HepG2 (cell line): ENCODE results near the gene LAMB4. TPM values are rescaled to one million over a fixed set of nuclear protein-coding genes. Genes with fewer than 3 reads are reported as not detected.

Experiments
- AGO2 ChIP-seq: fragments of 200-400 bp; formaldehyde crosslinking; optimal IDR thresholded peaks from 2 replicates; pipeline ENCODE3; 2017; ENCODE audit warnings: mild to moderate bottlenecking, low read depth, low read length, moderate library complexity
- BATF2 ChIP-seq: sonication (generic); formaldehyde crosslinking; IDR thresholded peaks from 2 replicates; pipeline ENCODE4 v1.8.0; 2022; ENCODE audit warnings: mild to moderate bottlenecking, missing genetic modification reagents, moderate library complexity
- GZF1 ChIP-seq: sonication (generic); formaldehyde crosslinking; IDR thresholded peaks from 2 replicates; pipeline ENCODE4 v1.5.1; 2020; ENCODE audit warnings: mild to moderate bottlenecking, missing genetic modification reagents
- HHEX ChIP-seq: IDR thresholded peaks from 2 replicates; pipeline ENCODE4 v1.6.1; 2016; ENCODE audit warnings: control low read depth
- HNRNPLL ChIP-seq: fragments of 200-400 bp; formaldehyde crosslinking; IDR thresholded peaks from 2 replicates; pipeline ENCODE4 v1.6.1; 2017; ENCODE audit warnings: mild to moderate bottlenecking, low read depth, low read length; ENCODE audit not compliant: poor library complexity, severe bottlenecking
- IKZF1 ChIP-seq: fragments of 450-650 bp; IDR thresholded peaks from 2 replicates; pipeline ENCODE4 v1.7.1; 2016
- KLF9 ChIP-seq: IDR thresholded peaks from 2 replicates; pipeline ENCODE4 v1.6.1; 2016; ENCODE audit warnings: low read depth
- MAFG ChIP-seq: sonication (generic); formaldehyde crosslinking; IDR thresholded peaks from 2 replicates; pipeline ENCODE4 v1.5.1; 2020; ENCODE audit warnings: mild to moderate bottlenecking, missing genetic modification reagents
- NFE2 ChIP-seq: sonication (generic); formaldehyde crosslinking; IDR thresholded peaks from 2 replicates; pipeline ENCODE4 v1.4.0; 2020; ENCODE audit warnings: missing genetic modification reagents
- NPAS2 ChIP-seq: sonication (generic); formaldehyde crosslinking; IDR thresholded peaks from 2 replicates; pipeline ENCODE4 v1.8.0; 2022; ENCODE audit warnings: mild to moderate bottlenecking, missing genetic modification reagents, borderline replicate concordance
- NR2F6 ChIP-seq, 2 experiments: IDR thresholded peaks; 2 replicates each; pipeline ENCODE4 v1.6.1; 2016; ENCODE audit warnings: antibody characterized with exemption in 1 of 2, mild to moderate bottlenecking in 1 of 2
- PTBP1 ChIP-seq: fragments of 200-400 bp; formaldehyde crosslinking; IDR thresholded peaks from 2 replicates; pipeline ENCODE4 v1.6.1; 2018; ENCODE audit warnings: low read length, low read depth; ENCODE audit not compliant: poor library complexity, severe bottlenecking
- TAF1 ChIP-seq: sonication (generic); formaldehyde crosslinking; IDR thresholded peaks from 2 replicates; pipeline ENCODE4 v1.4.0; 2020; ENCODE audit warnings: missing genetic modification reagents
- THAP7 ChIP-seq: sonication (generic); formaldehyde crosslinking; IDR thresholded peaks from 2 replicates; pipeline ENCODE4 v1.8.1; 2023; ENCODE audit warnings: mild to moderate bottlenecking, missing genetic modification reagents
- U2AF2 ChIP-seq: fragments of 200-400 bp; formaldehyde crosslinking; IDR thresholded peaks from 2 replicates; pipeline ENCODE4 v1.6.1; 2017; ENCODE audit warnings: low read depth, mild to moderate bottlenecking, low read length
- ZBTB34 ChIP-seq: sonication (generic); formaldehyde crosslinking; IDR thresholded peaks from 2 replicates; pipeline ENCODE4 v1.8.0; 2022; ENCODE audit warnings: mild to moderate bottlenecking, missing genetic modification reagents
- ZBTB39 ChIP-seq: sonication (generic); formaldehyde crosslinking; IDR thresholded peaks from 2 replicates; pipeline ENCODE4 v1.5.0; 2020; ENCODE audit warnings: missing genetic modification reagents
- ZNF260 ChIP-seq: sonication (generic); formaldehyde crosslinking; IDR thresholded peaks from 2 replicates; pipeline ENCODE4 v1.4.0; 2020; ENCODE audit warnings: missing genetic modification reagents, low read depth, mild to moderate bottlenecking, borderline replicate concordance
- ZNF609 ChIP-seq: sonication (generic); formaldehyde crosslinking; IDR thresholded peaks from 2 replicates; pipeline ENCODE4 v1.4.0; 2020; ENCODE audit warnings: mild to moderate bottlenecking, missing genetic modification reagents, borderline replicate concordance
- polyA plus RNA-seq, 8 experiments: library from polyadenylated mRNA; depleted of rRNA in 3 of 8; stranded (reverse) in 7 of 8; unstranded in 1 of 8; fragments of >200 nt; fragmentation: Illumina TruSeq in 4 of 8; extraction: Trizol in 4 of 8; gene quantifications; 2 replicates each; pipeline versions ENCODE4 v1.2.1 to v1.2.3, GENCODE V29; 2011 to 2016; ENCODE audit warnings: low read depth in 4 of 8, missing spikeins in 1 of 8, mixed read lengths in 1 of 8; ENCODE audit not compliant: insufficient read depth in 1 of 8
- total RNA-seq, 5 experiments: library from RNA; depleted of rRNA; stranded (reverse); fragments of >200 nt; fragmentation: Illumina TruSeq; extraction: Trizol; gene quantifications; 2 replicates each; pipeline ENCODE4 v1.2.3, GENCODE V29; 2016; ENCODE audit warnings: low read depth in 1 of 5

Gene LAMB4
- total and polyA plus RNA-seq, 2 of the 13 experiments (the other 11 are each of a cell fraction or from before 2014, with no cell fraction given): 0.05 TPM; not detected in 1

GRCh38 chr7:108012499-108013430, 117.4 kb downstream of the LAMB4 start (continued):
- TF ChIP-seq ZNF260 (CRISPR knock-in tag): no peak
- no peak for TF ChIP-seq TAF1
- peak; percentile 78; the same call in 1 of the 2 replicates for TF ChIP-seq ZNF609 (CRISPR knock-in tag)
- TF ChIP-seq MAFG (CRISPR knock-in tag): peak; percentile 98
- 0 out of 2 replicates have a peak, but pooled peaks have one; percentile 54 for TF ChIP-seq ZBTB34
- TF ChIP-seq THAP7 (CRISPR knock-in tag): no peak
- TF ChIP-seq BATF2 (CRISPR knock-in tag): no peak
- TF ChIP-seq PTBP1: no peak
- TF ChIP-seq NFE2 (CRISPR knock-in tag): peak; percentile 10; the same call in 1 of the 2 replicates
- no peak for TF ChIP-seq IKZF1
- 0 out of 2 replicates have a peak, but pooled peaks have one; percentile 12 for TF ChIP-seq HHEX (CRISPR knock-in tag)
- peak; percentile 51; the same call in 1 of the 2 replicates for TF ChIP-seq NR2F6 (IDR thresholded peaks at IDR 0.05)
- TF ChIP-seq NR2F6 (CRISPR knock-in tag; IDR thresholded peaks at IDR 0.05): peak; percentile 68; the same call in 1 of the 2 replicates
- no peak for TF ChIP-seq U2AF2
- TF ChIP-seq AGO2: no peak
- TF ChIP-seq ZBTB39: no peak
- TF ChIP-seq NPAS2: no peak
- TF ChIP-seq HNRNPLL: no peak
- TF ChIP-seq GZF1 (CRISPR knock-in tag): no peak
- no peak for TF ChIP-seq KLF9
